LNCaP clone FGC (cell line): ENCODE data around the gene CCIN.
"Not testable (repeated sequence)": the region's sequence is repeated elsewhere in the genome, so short reads cannot be mapped to it uniquely, and the experiment has no call there.

ENCODE experiments used
- DNase-seq: peaks from one replicate; pipeline ENCODE4 v3.0.0-alpha.2; 2011; ENCODE audit warnings: low read depth
- H3K4me3 ChIP-seq: 2 replicates; pipeline ENCODE4 v1.5.1; 2011; ENCODE audit warnings: mild to moderate bottlenecking, low read depth, low read length, control low read depth
- TF ChIP-seq, protein P1 (sequence below): IDR thresholded peaks from 2 replicates; pipeline ENCODE4 v1.5.1; 2012; ENCODE audit warnings: mild to moderate bottlenecking; ENCODE audit not compliant: control insufficient read depth, insufficient read depth; ENCODE audit errors: extremely low read depth

The CCIN gene

DNA sequence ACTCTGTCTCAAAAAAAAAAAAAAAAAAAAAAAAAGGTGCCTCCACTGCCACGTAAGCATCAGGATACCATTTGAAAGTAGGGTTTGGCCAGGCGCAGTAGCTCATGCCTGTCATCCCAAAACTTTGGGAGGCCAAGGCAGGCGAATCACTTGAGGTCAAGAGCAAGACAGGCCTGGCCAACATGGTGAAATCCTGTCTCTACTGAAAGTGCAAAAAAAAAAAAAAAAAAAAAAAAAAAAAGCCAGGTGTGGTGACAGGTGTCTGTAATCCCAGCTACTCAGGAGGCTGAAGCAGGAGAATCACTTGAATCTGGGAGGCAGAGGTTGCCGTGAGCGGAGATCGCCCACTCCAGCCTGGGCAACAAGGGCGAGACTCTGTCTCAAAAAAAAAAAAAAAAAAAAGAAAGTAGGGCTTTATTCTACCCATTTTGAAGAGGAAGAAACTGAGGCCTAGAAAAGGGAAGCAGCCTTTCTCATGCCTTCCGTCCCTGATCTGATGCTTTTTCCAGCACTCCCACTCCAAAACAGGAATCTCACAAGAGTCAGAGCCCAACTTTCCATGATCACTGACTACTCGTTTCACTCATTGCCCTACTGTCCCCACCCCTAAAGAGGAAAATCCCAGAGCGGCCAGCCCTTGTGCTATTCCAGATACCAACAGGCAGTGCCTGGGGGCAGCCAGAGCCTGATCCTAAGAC is 16.3 kb upstream of the CCIN start:
- TF ChIP-seq, protein P1, sequence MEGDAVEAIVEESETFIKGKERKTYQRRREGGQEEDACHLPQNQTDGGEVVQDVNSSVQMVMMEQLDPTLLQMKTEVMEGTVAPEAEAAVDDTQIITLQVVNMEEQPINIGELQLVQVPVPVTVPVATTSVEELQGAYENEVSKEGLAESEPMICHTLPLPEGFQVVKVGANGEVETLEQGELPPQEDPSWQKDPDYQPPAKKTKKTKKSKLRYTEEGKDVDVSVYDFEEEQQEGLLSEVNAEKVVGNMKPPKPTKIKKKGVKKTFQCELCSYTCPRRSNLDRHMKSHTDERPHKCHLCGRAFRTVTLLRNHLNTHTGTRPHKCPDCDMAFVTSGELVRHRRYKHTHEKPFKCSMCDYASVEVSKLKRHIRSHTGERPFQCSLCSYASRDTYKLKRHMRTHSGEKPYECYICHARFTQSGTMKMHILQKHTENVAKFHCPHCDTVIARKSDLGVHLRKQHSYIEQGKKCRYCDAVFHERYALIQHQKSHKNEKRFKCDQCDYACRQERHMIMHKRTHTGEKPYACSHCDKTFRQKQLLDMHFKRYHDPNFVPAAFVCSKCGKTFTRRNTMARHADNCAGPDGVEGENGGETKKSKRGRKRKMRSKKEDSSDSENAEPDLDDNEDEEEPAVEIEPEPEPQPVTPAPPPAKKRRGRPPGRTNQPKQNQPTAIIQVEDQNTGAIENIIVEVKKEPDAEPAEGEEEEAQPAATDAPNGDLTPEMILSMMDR = no peak
- DNase-seq = no peak
- no peak overlapping the region for H3K4me3 ChIP-seq

- DNase-seq = no peak
- TF ChIP-seq, protein P1 = no peak
- no peak overlapping the region for H3K4me3 ChIP-seq
Measured at GRCh38 chr9:36153746-36154145, 15.4 kb upstream of the CCIN start.

GRCh38 chr9:36154331-36154952 is 14.7 kb upstream of the CCIN start:
- TF ChIP-seq, protein P1 = no peak
- no peak overlapping the region for H3K4me3 ChIP-seq

GRCh38 chr9:36156116-36156515 is 13.1 kb upstream of the CCIN start:
- no peak overlapping the region for H3K4me3 ChIP-seq
- TF ChIP-seq, protein P1 = no peak
- no peak for DNase-seq

More at GRCh38 chr9:36154331-36154952, 14.7 kb upstream of the CCIN start:
- DNase-seq = no peak

DNA sequence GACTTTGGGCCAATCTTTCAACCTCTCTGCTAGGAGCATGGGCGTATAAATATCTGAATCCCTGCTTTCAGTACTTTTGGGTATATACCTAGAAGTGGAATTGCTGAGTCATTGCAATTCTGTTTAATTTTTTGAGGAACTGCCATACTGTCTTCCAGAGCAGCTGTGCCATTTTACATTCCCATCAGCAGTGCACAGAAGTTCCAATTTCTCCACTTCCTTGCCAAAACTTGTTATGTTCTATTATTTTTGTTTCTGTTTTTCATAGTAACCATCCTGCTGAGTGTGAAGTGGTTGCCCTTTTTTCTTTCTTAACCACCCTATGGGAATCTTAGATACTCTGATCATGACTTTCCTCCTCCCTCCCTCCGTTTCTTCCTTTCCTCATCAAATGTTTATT is 11.1 kb upstream of the CCIN start:
- TF ChIP-seq, protein P1 = no peak
- DNase-seq = no peak
- H3K4me3 ChIP-seq = no peak overlapping the region

DNA sequence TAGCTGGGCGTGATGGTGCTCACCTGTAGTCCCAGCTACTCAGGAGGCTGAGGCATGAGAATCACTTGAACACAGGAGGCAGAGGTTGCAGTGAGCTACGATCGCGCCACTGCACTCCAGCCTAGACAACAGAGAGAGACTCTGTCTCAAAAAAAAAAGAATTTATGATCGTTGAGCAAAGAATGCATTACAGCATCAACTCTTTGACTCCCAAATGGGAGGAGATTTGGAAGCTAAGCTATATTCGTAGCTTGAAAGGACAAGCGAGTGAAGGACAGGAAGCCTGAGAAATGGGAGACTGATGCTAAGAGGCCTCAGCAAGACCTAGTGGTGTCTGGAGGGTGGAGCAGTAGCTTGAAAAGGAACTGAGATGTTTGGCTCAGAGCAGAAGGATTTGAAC is 10.3 kb upstream of the CCIN start:
- TF ChIP-seq, protein P1 = no peak
- no peak overlapping the region for H3K4me3 ChIP-seq
- DNase-seq = no peak

- not testable (repeated sequence) for H3K4me3 ChIP-seq, DNase-seq
Measured at GRCh38 chr9:36159509-36159908, 9.7 kb upstream of the CCIN start.

DNA sequence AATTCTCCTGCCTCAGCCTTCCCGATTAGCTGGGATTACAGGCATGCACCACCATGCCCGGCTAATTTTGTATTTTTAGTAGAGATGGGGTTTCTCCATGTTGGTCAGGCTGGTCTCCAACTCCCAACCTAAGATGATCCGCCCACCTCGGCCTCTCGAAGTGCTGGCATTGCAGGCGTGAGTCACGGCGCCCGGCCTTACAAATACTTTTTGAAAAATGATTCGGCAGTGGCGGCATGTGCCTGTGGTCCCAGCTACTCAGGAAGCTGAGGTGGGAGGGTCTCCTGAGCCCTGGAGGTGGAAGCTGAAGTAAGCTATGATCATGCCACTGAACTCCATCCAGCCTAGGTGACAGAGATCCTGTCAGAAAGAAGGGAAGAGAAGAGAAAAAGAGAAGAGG is 9.1 kb upstream of the CCIN start:
- not testable (repeated sequence) for H3K4me3 ChIP-seq, DNase-seq
